HG03039 (cell line): ENCODE measurements around the gene BCAS3.
"Not testable (repeated sequence)": the region's sequence is repeated elsewhere in the genome, so short reads cannot be mapped to it uniquely, and the experiment has no call there.

Source experiments
- ATAC-seq: cut with Tn5 transposase; IDR thresholded peaks from one replicate; pipeline ENCODE4 v1.9.1; 2021; ENCODE audit warnings: mild to moderate bottlenecking, moderate library complexity; ENCODE audit not compliant: unreplicated experiment

The BCAS3 gene

DNA sequence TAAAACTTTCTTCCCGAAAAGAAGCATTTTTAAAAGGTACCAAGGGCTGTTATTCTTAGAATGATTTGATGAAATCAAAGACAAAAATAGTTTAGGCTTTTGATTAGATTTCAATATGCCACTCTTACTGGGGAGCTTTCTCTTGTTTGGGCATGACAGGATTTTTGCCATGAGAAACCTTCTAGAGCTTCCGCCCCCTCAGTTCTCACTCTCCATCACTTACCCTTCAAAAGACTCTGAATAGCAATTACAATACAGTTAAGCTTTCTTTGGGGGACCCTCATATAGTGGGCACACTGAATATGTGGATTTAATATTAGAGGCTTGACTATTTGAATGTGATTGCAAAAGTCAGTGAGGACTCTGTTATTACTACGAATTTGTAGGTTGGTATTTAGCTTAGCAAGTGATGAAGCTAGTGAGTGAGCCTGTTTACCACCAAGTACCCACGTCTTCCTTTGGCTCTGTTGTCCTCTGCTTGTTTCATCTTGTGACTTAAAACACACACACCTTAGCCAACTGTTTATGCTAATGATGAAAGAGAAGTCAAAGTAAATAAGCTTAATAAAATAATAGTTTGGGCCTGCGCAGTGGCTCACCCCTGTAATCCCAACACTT is 563.3 kb downstream of the BCAS3 start:
- ATAC-seq, result no peak

DNA sequence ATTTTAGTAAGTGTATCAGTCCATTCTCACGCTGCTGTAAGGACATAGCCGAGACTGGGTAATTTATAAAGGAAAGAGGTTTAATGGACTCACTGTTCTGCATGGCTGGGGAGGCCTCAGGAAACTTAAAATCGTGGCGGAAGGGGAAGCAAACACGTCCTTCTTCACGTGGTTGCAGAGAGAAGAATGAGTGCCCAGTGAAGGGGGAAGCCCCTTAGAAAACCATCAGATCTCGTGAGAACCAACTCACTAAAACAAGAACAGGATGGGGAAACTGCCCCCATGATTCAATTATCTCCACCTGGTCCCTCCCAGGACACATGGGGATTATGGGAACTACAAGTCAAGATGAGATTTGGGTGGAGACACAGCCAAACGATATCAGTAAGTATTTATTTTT is 567.3 kb downstream of the BCAS3 start:
- ATAC-seq, result not testable (repeated sequence)

DNA sequence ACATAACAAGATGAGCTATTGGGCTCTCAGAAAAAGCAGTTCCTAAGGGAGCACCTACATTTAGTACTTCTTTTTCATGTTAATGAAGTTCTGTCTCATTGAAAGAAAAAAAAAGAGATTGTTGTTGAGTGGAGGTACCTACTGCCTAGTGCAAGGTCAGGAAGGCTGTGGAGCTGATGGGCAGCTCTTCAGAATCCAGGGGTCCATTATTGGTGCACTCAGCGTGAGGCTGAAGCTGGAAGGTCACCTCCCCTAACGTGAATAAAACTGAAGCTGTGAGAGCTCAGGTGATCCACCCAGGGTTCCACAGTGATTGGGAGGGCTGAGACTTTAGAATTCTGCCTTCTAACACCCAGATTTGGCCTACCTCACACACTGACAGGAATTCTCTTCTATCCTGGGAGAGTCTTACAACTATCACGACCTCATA is 568.1 kb downstream of the BCAS3 start:
- ATAC-seq, result no peak

DNA sequence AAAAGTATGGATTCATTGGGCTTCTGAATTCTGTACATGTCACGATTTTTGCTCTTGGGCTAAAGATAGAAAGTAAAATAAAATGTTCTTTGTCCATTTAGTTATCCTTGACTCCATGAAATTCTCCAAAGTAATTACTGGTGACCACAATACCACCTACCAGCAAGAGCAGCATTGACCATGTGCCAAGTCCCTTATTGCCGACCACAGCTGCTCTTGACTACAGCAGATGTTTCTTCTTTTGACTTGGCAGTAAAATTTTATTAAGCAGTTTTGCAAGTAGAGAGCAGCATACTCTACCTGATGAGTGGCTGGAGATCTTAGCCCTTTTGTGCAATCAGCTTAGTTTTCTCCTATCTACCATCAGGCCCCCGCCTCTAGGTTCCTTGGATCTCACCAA is 569.8 kb downstream of the BCAS3 start:
- ATAC-seq, result no peak

DNA sequence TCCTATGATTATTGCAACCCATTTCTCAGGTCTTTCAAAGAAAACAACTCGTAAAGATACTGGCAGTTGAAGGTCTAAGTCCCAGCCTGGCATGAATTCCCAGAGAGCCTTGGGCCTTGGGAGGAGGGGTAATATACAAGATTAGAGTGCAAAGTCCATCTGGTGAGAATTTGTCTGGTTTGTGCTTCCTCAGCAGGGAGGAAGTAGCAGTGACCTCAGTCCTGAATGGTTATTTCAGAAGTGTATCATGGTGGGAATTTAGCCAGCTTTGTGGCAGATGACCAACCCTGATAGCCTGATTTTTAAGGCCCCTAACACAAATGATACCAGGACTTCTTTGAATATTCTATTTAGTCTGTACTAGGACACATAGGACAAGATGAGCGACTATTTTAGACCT is 570.7 kb downstream of the BCAS3 start:
- no peak for ATAC-seq

DNA sequence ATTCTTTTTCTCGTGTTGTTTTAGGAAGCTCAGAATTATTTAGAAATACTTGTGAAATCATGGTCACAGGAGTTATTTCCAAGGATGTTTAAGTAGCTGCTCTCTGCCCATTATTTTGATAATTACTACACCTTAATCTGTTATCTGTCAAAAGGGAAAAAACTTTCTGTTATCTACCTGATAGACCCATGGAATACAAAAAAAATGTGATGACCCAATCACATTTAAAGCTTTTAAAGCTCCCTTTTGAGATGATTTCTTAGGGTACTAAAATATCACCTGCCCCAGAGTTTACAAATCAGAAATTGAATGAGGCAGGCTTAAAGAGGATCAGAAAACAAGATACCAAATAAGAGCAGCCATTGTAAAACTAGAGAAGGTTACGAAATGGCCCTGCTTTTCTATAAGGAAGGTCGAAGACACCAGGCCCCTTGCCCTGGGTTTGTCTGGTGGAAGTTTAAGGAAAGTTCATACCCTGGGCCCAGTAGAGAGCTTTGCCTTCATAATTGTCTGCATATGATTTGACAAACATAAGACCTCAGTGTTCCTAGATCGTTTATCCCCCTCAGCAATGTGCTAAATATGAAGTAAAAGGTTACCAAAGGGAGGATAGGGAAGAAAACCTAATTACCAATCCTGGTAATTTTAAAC is 572.1 kb downstream of the BCAS3 start:
- no peak for ATAC-seq

DNA sequence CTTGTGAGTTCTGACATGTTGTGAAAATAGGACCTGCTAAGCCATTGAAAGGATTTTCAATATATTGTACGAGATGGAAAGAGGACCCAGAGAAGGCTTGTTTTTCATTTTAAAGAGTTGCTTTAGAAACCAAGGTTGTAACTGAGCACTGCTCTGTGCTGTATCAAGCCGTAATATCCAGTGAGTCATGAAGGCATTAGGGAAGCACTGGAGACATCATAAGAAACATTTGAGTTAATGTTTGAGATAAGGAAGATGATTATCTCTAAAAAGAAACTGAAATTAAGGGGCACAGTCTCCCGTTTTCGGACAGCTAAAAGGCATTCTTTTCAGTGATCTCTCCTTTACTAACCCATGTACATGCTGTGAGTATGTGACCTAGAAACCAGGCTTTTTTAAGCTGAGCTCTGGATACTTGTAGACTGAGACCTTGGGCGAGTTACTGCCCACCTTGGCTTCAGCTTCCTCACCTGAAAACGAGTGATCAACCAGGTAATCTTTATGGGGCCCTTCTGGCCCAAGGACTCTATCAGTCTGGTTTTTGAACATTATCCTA is 572.8 kb downstream of the BCAS3 start:
- no peak for ATAC-seq

DNA sequence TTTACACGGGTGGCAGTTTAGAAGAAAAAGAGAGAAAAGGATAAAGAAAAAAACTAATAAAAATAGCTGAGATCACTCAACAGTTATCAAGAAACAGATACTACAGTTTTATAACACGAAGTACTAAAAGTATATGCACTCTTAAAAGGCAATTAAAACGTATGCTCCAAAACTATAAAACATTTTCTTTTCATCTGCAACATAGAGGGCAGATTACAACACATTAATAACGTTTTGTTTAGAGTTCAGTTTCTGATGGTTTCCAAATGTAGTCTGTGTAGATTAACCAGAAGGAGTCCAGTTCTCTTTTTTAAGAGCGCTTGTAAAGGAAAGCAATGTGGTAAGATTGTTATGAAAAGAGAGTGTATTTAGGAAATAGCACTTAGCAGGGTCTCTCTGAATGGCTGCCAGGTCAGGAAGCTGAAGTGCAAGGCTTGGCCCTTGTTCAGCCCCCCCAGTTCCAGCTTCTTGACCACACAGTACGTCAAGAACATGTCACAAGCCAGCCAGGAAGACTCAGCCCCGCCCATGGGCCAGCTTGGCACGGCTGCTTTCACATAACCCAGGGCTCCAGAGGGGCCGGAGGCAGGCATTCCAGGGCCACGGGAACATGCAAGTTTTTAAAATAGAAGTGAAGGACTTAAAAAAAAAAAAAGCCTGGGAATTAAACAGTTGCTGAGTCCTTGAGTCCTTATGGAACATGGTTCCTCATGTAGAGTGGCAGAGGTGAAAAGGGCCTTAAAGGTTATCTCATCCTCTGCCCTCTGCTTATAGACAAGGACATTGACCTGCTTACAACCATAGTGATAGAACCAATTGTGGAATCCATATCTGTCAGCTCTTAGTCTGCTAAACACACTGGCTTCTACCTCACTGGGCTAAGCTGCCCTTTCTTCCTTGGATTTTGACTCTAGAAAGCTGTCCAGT is 574.6 kb downstream of the BCAS3 start:
- ATAC-seq, result no peak

DNA sequence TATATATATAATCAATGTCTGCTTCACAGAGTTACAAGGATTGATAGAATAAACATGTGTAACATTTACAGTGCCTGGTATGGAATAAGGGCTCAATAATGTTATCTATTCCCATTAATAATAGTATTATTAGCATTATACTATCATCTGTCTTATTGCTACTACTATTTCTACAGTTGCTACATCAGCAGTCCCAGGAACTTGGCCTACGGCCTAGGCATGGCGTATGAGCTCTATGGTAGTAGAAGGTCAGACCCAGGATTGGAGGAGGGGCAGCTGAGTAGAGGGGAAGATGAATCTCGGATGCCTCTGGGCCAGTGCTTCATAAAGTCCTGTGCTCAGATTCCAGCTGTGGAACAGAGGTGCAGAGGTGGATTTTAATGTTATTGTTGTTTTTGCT is 575.7 kb downstream of the BCAS3 start:
- no peak for ATAC-seq

DNA sequence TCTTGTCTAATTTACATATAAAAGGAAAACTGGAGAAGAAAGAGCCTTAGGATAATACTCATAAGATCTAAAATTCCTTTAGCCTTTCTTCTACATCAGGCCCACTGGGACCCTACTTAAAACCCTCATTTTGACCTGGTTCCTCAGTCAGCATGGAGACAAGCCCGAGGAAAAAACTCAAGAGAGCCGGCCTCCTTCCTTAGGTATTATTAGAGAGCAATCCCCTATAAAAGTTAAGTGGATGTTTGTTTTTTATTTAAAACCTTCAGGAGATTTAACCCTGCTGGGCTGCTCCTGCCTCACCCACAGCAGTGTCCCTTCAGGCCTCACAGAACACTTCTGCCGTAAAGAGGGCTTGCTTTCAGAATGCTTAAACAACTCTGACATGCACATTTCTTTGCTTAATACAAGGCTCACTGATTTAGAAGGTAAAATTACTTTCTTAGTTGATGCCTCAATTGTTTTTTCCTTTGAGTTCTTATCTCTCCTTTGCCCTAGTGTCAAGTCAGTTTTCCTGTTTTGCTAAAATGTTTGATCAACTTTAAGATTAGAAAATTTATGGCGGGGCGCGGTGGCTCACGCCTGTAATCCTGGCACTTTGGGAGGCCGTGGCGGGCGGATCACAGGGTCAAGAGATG is 576.4 kb downstream of the BCAS3 start:
- no peak for ATAC-seq

DNA sequence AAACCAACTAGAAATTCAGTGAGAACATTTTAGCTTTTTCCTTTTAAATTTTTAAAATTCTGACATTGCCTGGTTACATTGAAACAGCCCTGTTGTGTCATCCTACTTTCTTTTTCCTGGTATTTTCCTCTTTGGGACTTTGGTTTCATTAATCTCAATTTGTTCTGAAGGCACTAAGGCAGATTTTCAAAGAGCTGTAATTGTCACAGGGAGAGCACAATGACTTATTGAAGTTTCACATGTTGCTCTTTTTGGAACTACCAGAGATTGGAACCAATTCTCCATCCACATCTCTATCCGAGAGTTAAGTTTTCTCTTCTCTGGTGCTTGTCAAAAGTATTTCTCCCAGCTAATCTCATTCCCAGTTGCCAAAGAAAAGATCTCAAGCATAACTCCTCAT is 577.3 kb downstream of the BCAS3 start:
- no peak for ATAC-seq

DNA sequence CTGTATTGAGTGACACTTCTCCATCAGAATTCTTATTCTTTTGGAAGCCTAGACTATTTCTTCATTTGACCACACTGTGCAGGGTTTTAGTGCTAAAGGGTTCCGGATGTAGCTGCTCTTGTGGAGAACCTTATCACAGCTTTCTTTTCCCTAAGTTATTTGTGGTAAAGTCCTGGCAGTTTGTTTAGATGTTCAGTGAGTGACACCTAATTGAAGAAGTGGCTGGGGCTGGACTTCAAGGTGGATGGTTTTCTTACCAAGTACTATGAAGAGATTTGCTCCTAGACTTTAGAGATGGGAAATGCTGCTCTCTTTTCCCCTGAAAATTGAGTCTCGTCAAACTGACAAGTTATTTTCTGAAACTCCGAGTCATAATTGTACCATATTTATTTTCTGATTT is 578.0 kb downstream of the BCAS3 start:
- no peak for ATAC-seq

DNA sequence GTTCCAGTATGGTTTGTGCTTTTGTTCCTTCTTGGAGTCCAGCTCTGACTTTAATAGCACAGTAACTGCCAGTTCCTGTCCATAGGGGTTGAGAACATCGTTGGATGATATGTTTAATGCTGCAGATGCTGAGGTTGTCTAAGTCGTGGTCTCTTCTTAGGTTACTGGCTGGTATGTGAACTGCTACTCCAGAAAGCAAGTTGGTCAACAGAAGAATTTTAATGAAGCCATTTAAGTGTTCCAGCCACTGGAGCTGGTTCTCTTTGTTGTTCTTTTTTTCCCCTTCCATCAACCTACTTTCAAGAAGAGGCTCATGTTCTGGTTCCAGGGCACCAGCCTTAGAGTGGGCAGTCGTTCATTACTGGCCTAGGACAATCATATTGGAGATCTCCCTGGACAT is 581.7 kb downstream of the BCAS3 start:
- ATAC-seq, result no peak

DNA sequence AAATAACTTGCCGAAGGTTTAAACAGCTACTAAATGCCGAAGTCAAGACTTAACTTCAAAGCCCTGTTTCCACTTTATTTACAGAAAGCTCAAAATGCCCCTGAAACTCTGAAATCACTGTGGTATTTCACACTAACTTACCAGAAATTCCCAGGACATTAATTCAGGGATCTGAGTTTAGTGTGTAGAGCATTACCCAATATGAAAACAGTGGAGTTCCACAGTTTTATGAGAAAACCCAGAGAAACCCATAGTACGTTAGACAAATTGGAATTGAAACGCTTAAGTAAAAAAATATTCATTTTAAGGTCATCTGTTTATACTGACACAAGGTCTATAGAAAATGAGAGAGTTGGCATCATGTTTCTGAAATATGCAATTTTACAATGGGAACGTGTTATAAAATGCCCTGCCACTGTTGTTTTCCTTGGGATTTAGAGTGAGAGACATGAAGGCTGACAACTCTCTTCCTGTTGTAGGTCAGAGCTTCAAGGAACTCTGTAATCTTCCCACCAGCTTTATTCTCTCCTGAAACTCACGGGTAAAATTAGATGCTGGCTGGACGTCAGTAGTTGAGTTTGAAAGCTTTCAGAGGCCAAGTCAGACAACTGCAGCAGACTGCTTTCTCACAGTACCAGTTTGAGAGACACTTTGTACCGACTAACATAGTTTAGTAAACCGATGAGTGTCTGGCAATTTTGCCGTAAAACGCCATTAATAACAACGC is 582.6 kb downstream of the BCAS3 start:
- ATAC-seq, result no peak

DNA sequence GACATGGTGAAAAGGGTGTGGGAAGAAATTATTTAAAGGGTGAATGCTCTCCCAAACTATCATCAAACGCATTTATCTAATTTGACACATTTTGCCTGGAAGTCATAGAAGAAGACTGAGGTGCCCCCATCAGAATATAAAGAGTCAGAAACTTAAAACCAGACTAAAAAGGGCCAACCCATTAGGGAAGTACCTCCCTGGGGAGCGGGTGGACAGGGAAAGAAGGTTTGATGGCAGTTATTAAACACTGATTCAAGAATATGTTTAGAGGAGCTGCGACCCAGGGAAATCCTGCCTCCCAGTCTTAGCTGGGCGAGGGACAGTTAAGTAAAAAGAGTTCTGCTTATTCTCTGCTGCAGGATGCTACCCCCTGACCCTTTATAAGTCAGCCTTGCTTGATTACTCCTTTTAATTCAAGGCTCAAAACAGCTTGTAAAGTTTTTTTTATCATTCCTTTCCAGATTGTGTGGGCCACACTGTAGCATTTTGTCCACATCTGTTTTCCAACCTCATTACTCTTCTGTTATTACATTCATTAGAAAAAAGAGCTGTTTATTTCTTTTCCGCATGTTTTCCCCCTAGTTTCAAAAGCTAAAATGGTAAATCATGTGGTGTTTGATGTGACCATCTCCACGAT is 583.5 kb downstream of the BCAS3 start:
- ATAC-seq, result no peak

DNA sequence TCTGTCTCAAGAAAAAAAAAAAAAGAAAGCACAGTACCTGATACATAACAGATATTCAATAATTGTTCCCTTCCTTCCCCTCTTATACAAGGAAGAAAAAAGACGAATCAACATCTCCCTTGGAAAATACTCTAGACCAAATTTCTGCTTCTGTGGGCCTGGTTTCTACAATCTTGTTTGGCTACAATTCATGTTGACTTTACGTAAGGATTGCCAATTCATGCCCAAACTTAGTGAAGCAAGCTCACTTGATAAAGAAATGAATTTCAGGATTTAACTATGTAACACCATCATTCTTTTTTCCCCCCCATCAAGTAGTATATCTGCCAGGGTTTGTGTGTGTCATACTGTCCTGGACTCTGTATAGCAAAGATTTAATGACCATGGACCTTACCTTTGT is 587.7 kb downstream of the BCAS3 start:
- ATAC-seq, result no peak

DNA sequence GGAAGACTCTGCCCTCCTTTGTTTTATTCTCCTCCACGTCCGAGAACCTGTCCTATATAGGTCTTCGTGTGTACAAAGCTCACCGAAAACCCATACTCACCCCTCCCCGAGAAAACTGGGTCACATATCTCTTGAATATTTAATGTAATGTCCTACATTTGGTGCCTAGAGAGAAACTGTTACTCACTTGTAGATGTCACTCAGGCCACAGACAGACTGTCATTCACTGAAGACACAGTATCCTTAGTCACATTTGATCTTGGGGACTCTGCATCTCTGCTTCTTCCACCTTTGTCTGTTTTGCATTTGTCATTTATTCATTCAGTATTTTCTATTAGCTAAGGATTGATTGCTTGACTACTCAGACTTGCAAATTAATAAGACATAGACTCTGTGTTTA is 590.2 kb downstream of the BCAS3 start:
- ATAC-seq, result no peak

DNA sequence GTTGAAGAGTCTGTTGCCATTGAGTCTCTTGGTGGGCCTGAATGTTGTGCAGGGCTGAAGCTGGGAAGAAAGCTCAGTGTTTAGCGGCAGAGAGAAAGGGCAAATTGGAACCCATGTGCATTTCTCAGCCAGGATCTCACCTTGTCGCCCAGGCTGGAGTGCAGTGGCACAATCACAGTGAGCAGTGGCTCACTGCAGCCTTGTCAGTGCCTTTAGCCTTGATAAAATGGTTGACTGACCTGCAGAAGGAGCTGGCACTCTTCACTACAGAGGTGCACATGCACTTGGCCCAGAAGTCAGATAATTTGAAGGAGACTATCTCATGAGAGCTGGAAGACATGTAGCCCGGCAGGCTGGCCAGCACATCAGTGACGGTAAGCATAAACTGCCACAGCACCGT is 597.7 kb downstream of the BCAS3 start:
- no peak for ATAC-seq

DNA sequence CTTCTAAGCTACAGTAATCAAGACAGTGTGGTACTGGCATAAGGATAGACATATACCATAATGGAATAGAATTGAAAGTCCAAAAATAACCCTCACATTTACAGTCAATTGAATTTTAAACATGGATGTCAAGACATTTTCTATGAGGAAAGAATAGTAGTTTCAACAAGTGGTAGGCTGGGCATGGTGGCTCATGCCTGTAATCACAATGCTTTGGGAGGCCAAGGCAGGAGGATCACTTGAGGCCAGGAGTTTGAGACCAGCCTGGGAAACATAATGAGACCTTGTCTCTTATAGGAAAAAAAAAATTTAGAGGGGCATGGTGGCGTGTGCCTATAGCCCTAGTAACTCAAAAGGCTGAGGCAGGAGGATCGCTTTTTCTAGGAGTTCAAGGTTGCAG is 599.2 kb downstream of the BCAS3 start:
- no peak for ATAC-seq
